Adrenal gland (tissue), 12 donors: Measurements from ENCODE around the gene RGS19. TPM values are rescaled to one million over a fixed set of nuclear protein-coding genes. Genes with fewer than 3 reads are reported as not detected.
"Not testable (repeated sequence)": the region's sequence is repeated elsewhere in the genome, so short reads cannot be mapped to it uniquely, and the experiment has no call there.

Experiments
- DNase-seq, 7 donors: peaks; one replicate each; pipeline ENCODE4 v3.0.0-alpha.2; 2019 to 2020
- H3K27ac ChIP-seq, 5 donors: fragments of 200-600 bp; sonication (generic) in 4 of 5; 1 replicate in 3 of 5; 2 replicates in 2 of 5; pipeline versions ENCODE4 v1.5.1 to v1.8.0; 2016 to 2020; ENCODE audit warnings: mild to moderate bottlenecking in 1 of 5
- H3K27me3 ChIP-seq: fragments of 200-600 bp; 2 replicates; pipeline ENCODE4 v1.8.0; 2021
- H3K36me3 ChIP-seq, 2 donors: fragments of 200-600 bp; replicated peaks in 1 of 2; 1 replicate in 1 of 2; 2 replicates in 1 of 2; pipeline versions ENCODE4 v1.5.1 to v1.8.0; 2018 to 2022
- H3K4me1 ChIP-seq, 2 donors: fragments of 200-600 bp; replicated peaks in 1 of 2; 1 replicate in 1 of 2; 2 replicates in 1 of 2; pipeline versions ENCODE4 v1.5.1 to v1.8.0; 2018 to 2021
- H3K4me3 ChIP-seq, 4 donors: fragments of 200-600 bp; sonication (generic) in 3 of 4; one replicate each; pipeline ENCODE4 v1.5.1; 2016 to 2018
- H3K9me3 ChIP-seq, 3 donors: fragments of 200-600 bp; sonication (generic) in 1 of 3; replicated peaks in 1 of 3; 1 replicate in 2 of 3; 2 replicates in 1 of 3; pipeline versions ENCODE4 v1.5.1 to v1.8.0; 2016 to 2021
- POLR2A ChIP-seq, 2 donors: fragments of 450-650 bp; IDR thresholded peaks; one replicate each; pipeline ENCODE4 v1.6.1; 2017; ENCODE audit warnings: antibody characterized with exemption in 2 of 2, mild to moderate bottlenecking in 2 of 2, moderate library complexity in 1 of 2
- WGBS, 4 donors: extraction: QIAGEN DNeasy Blood & Tissue Kit in 2 of 4; methylation state at CpG; one replicate each; pipeline versions ENCODE4 v1.1.5 to v1.1.7; 2013 to 2017; 5-methylcytosine and 5-hydroxymethylcytosine counted together
- intact Hi-C, 2 donors: fragments of 100-400 bp; cut with DNase I; formaldehyde crosslinking; loops; one replicate each; pipeline versions ENCODE4 v1.14.1 to v1.15.0; 2022 to 2023
- polyA plus RNA-seq, 3 donors: library from polyadenylated mRNA; stranded (reverse); fragments of 200-250 nt in 2 of 3; fragments of 350-450 nt in 1 of 3; fragmentation: Illumina TruSeq in 1 of 3; extraction: RNeasy Lipid Tissue Mini Kit (QIAGEN cat#74804) in 1 of 3; gene quantifications; one replicate each; pipeline ENCODE4 v1.2.3, GENCODE V29; 2013 to 2014
- total RNA-seq, 9 donors: library from RNA; depleted of rRNA in 4 of 9; stranded (reverse); fragments of >200 nt in 4 of 9; fragments of 120-200 nt in 1 of 9; fragmentation: NEBNext Ultra II Directional in 1 of 9; extraction: Animal tissue kit (Norgen Biotek cat#: 25700) in 1 of 9; gene quantifications; one replicate each; pipeline versions ENCODE4 v1.1.0 to v1.2.4, GENCODE V29; 2013 to 2023
- TF ChIP-seq, protein P1 (sequence below), 6 experiments: fragments of 450-650 bp in 4 of 6; fragments of 200-600 bp in 2 of 6; sonication (generic) in 1 of 6; IDR thresholded peaks; 1 replicate in 5 of 6; 2 replicates in 1 of 6; pipeline versions ENCODE4 v1.5.1 to v1.8.0; 2016 to 2021; ENCODE audit warnings: antibody characterized with exemption in 6 of 6, mild to moderate bottlenecking in 2 of 6, moderate library complexity in 1 of 6
- donor health status: healthy with polysubstance abuse.
- donor health status: Bipolar disorder and iron deficiency.
- donor health status: DM: yes; HTN: yes; CAD: no.
- donor health status: DM: no; HTN: no; CAD: no.
- donor health status: DM: no; HTN: no; CAD: no.
- donor health status: DM: yes; HTN: yes; CAD: no.

RGS19 gene
- total and polyA plus RNA-seq, 12 donors, result 3.0 to 42.0 (median 15.1) TPM

DNA sequence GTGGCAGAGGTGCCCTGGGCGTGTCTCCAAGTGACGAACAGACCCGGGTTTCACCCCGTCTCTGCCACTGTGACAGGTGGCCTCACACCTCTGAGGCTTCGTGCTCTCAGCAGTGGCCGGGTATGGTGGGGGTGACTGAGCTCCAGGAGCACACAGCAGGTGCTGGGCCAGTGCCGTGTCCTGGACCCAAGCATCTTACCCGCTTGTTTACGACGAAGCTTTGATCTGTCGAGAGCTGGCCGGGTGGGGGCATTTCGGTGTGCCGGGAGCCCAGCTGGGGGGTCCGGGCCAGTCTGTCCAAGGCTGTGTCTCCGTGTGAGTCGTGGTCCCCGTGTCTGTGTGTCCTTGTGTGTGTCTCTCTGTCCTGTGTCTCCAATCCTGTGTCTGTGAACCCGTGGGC is 12.0 kb upstream of the RGS19 start:
- Histone ChIP-seq H3K27ac (no peak overlapping the region), H3K4me3 (no peak overlapping the region), H3K4me1 (no peaks in the 10 kb centered on the region), H3K27me3 (no peaks in the 10 kb centered on the region), H3K36me3 (no peaks in the 10 kb centered on the region), H3K9me3 (no peaks in the 10 kb centered on the region)
- intact Hi-C loops, result no loop called here
- no peak for DNase-seq
- WGBS, 4 donors, result 72 to 96% (median 76%) methylated on average over 4 to 19 of the region's 19 CpGs
- TF ChIP-seq, protein P1, sequence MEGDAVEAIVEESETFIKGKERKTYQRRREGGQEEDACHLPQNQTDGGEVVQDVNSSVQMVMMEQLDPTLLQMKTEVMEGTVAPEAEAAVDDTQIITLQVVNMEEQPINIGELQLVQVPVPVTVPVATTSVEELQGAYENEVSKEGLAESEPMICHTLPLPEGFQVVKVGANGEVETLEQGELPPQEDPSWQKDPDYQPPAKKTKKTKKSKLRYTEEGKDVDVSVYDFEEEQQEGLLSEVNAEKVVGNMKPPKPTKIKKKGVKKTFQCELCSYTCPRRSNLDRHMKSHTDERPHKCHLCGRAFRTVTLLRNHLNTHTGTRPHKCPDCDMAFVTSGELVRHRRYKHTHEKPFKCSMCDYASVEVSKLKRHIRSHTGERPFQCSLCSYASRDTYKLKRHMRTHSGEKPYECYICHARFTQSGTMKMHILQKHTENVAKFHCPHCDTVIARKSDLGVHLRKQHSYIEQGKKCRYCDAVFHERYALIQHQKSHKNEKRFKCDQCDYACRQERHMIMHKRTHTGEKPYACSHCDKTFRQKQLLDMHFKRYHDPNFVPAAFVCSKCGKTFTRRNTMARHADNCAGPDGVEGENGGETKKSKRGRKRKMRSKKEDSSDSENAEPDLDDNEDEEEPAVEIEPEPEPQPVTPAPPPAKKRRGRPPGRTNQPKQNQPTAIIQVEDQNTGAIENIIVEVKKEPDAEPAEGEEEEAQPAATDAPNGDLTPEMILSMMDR (IDR thresholded peaks at IDR 0.05), result no peak

DNA sequence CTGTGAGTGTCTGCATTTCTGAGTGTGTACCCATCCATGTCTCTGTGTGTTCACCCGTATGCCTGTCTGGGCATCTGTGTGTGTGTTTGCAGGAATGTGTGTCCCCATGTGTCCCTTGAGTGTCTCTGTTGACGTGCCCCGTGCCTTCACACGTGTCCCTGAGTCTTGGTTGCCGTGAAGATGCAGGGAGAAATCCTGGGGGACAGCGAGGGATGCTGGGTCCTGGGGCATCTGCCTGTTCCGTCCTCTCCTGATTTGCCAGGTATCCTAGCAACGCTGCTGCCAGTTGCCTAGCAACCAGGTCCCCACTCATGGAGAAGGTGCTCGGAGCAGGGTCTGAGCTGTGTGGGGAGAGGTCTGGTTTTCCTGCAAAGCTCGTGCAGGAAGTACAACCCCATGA is 10.8 kb upstream of the RGS19 start:
- DNase-seq, result no peak
- WGBS, 4 donors, result 60 to 70% (median 63%) methylated on average over 5 to 10 of the region's 10 CpGs
- H3K27ac ChIP-seq, result no peak overlapping the region
- intact Hi-C loops, result no loop called here
- TF ChIP-seq POLR2A (IDR thresholded peaks at IDR 0.05), result no peak
- TF ChIP-seq, protein P1 (IDR thresholded peaks at IDR 0.05), result no peak
- no peaks in the 10 kb centered on the region for H3K4me1 ChIP-seq
- H3K27me3 ChIP-seq, result no peaks in the 10 kb centered on the region
- no peaks in the 10 kb centered on the region for H3K9me3 ChIP-seq
- H3K36me3 ChIP-seq, result no peaks in the 10 kb centered on the region
- H3K4me3 ChIP-seq, result no peak overlapping the region

DNA sequence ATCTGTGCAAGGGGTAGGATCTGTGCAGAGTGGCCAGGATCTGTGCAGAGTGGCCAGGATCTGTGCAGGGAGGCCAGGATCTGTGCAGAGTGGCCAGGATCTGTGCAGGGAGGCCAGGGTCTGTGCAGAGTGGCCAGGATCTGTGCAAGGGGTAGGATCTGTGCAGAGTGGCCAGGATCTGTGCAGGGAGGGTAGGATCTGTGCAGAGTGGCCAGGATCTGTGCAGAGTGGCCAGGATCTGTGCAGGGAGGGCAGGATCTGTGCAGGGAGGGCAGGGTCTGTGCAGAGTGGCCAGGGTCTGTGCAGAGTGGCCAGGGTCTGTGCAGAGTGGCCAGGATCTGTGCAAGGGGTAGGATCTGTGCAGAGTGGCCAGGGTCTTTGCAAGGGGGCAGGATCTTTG is 9.3 kb upstream of the RGS19 start:
- DNase-seq, H3K27me3 ChIP-seq, H3K27ac ChIP-seq, H3K4me3 ChIP-seq, intact Hi-C loops, H3K36me3 ChIP-seq, H3K9me3 ChIP-seq: not testable (repeated sequence)
- H3K4me1 ChIP-seq, result peaks cover 6 to 10% of the 10 kb centered on the region in 2 donors

DNA sequence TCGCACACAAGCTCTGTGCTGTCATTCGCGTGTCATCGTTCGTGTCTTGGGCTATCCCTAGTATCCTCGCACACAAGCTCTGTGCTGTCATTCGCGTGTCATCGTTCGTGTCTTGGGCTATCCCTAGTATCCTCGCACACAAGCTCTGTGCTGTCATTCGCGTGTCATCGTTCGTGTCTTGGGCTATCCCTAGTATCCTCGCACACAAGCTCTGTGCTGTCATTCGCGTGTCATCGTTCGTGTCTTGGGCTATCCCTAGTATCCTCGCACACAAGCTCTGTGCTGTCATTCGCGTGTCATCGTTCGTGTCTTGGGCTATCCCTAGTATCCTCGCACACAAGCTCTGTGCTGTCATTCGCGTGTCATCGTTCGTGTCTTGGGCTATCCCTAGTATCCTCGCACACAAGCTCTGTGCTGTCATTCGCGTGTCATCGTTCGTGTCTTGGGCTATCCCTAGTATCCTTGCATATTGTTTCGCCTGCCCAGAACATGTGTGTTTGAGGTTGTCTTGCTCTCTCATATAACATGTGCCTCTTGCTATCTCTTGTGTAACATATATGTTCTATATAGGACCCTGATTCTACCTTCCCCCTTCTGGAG is 8.0 kb upstream of the RGS19 start:
- WGBS, 4 donors, result 94 to 97% (median 96%) methylated on average over 6 to 10 of the region's 36 CpGs
- H3K36me3 ChIP-seq, H3K27me3 ChIP-seq, H3K4me3 ChIP-seq, H3K9me3 ChIP-seq, intact Hi-C loops, H3K27ac ChIP-seq, DNase-seq: not testable (repeated sequence)
- peaks cover 6 to 18% of the 10 kb centered on the region in 2 donors for H3K4me1 ChIP-seq

DNA sequence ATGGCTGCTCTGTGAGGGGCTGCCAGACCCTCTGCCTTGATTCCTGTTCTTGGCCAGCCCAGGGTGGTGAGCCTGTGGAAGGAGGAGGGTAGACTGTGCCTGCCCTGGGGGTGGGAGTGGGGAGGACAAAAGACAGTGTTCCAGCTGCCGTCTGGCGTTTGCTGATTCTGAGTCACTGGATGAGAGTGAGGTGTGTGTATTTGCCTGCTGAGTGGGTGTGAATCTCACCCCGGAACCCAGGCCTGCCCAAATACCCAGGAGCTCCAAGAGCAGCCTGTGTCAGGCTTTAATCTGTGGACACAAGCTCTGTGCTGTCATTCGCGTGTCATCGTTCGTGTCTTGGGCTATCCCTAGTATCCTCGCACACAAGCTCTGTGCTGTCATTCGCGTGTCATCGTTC is 7.5 kb upstream of the RGS19 start:
- TF ChIP-seq, protein P1 (IDR thresholded peaks at IDR 0.05), result no peak
- TF ChIP-seq POLR2A (IDR thresholded peaks at IDR 0.05), result no peak
- H3K4me3 ChIP-seq, result no peak overlapping the region
- no peaks in the 10 kb centered on the region for H3K27me3 ChIP-seq
- WGBS, 4 donors, result 79 to 100% (median 89%) methylated on average over 3 to 10 of the region's 11 CpGs
- H3K27ac ChIP-seq, result no peak overlapping the region
- intact Hi-C loops, result no loop called here
- no peaks in the 10 kb centered on the region for H3K9me3 ChIP-seq
- H3K4me1 ChIP-seq, result peaks cover 6 to 18% of the 10 kb centered on the region in 2 donors
- H3K36me3 ChIP-seq, result no peaks in the 10 kb centered on the region
- no peak for DNase-seq
